Right lobe of liver (tissue), 6 donors: ENCODE measurements around the gene MAPT. TPM values are rescaled to one million over a fixed set of nuclear protein-coding genes. Genes with fewer than 3 reads are reported as not detected.
"Not testable (repeated sequence)": the region's sequence is repeated elsewhere in the genome, so short reads cannot be mapped to it uniquely, and the experiment has no call there.

Experiments
- ATAC-seq, 4 donors: fragments of 200-7000 bp; cut with Tn5 transposase; one replicate each; pipeline ENCODE4 v1.9.1; 2020; ENCODE audit warnings: mild to moderate bottlenecking in 4 of 4, moderate library complexity in 4 of 4
- DNase-seq, 3 donors: peaks; one replicate each; pipeline ENCODE4 v3.0.0-alpha.2; 2020
- H3K27ac ChIP-seq, 3 donors: fragments of 200-600 bp; one replicate each; pipeline ENCODE4 v1.8.0; 2022
- H3K27me3 ChIP-seq, 2 donors: fragments of 200-600 bp; one replicate each; pipeline ENCODE4 v1.8.0; 2022
- H3K36me3 ChIP-seq, 4 donors: fragments of 200-600 bp; sonication (generic) in 1 of 4; one replicate each; pipeline versions ENCODE4 v1.5.1 to v1.8.0; 2017 to 2022; ENCODE audit warnings: control low read depth in 1 of 4
- H3K4me1 ChIP-seq, 4 donors: fragments of 200-600 bp; sonication (generic) in 1 of 4; one replicate each; pipeline versions ENCODE4 v1.5.1 to v1.8.0; 2017 to 2022; ENCODE audit warnings: control low read depth in 1 of 4
- H3K4me3 ChIP-seq, 3 donors: fragments of 200-600 bp; one replicate each; pipeline ENCODE4 v1.8.0; 2022
- H3K9me3 ChIP-seq, 4 donors: fragments of 200-600 bp; sonication (generic) in 1 of 4; one replicate each; pipeline versions ENCODE4 v1.5.1 to v1.8.0; 2017 to 2022; ENCODE audit warnings: control low read depth in 1 of 4
- CTCF ChIP-seq, 4 donors: fragments of 200-600 bp in 3 of 4; fragments of 450-650 bp in 1 of 4; IDR thresholded peaks; one replicate each; pipeline versions ENCODE4 v1.5.1 to v1.8.0; 2016 to 2022; ENCODE audit warnings: antibody characterized with exemption in 4 of 4, mild to moderate bottlenecking in 2 of 4
- POLR2A ChIP-seq: fragments of 450-650 bp; IDR thresholded peaks from one replicate; pipeline ENCODE4 v1.6.1; 2017; ENCODE audit warnings: antibody characterized with exemption, mild to moderate bottlenecking
- WGBS: methylation state at CpG from one replicate; pipeline ENCODE4 v1.1.6; 2018; ENCODE audit warnings: low coverage, low lambda C conversion rate; ENCODE audit not compliant: insufficient coverage; ENCODE audit errors: missing lambda C conversion rate; 5-methylcytosine and 5-hydroxymethylcytosine counted together
- intact Hi-C, 2 donors: fragments of 100-400 bp; cut with DNase I; formaldehyde crosslinking; loops; one replicate each; pipeline versions ENCODE4 v1.11.2 to v1.14.1; 2022
- total RNA-seq, 6 experiments: library from RNA; depleted of rRNA in 2 of 6; stranded (reverse); fragments of >200 nt in 2 of 6; fragmentation: NEBNext Ultra II Directional in 3 of 6; extraction: Animal tissue kit (Norgen Biotek cat#: 25700) in 3 of 6; gene quantifications; one replicate each; pipeline versions ENCODE4 v1.1.0 to v1.2.4, GENCODE V29; 2016 to 2023
- donor health status: DM: no; HTN: yes; CAD: no.
- donor health status: DM: no; HTN: no; CAD: no.
- donor health status: DM: no; HTN: no; CAD: no.
- donor health status: DM: no; HTN: yes; CAD: no.
- donor health status: DM: no; HTN: yes; CAD: no.

MAPT gene
- total RNA-seq, 6 experiments from 2014 or later = 0.39 to 4.9 (median 0.59) TPM

- ATAC-seq (no peak), DNase-seq (no peak)
- TF ChIP-seq CTCF (IDR thresholded peaks at IDR 0.05) (no peak), POLR2A (no peak)
- intact Hi-C loops = no loop called here
- no peak overlapping the region for H3K4me3 ChIP-seq
- H3K27me3 ChIP-seq = no peaks in the 10 kb centered on the region
- H3K36me3 ChIP-seq = no peaks in the 10 kb centered on the region
- no peak overlapping the region for H3K27ac ChIP-seq
- WGBS = no CpG with 5 or more reads among the region's 3 CpGs
- no peaks in the 10 kb centered on the region for H3K9me3 ChIP-seq
- no peaks in the 10 kb centered on the region for H3K4me1 ChIP-seq
Observed at GRCh38 chr17:45956090-45956489, 61.7 kb downstream of the MAPT start.

DNA sequence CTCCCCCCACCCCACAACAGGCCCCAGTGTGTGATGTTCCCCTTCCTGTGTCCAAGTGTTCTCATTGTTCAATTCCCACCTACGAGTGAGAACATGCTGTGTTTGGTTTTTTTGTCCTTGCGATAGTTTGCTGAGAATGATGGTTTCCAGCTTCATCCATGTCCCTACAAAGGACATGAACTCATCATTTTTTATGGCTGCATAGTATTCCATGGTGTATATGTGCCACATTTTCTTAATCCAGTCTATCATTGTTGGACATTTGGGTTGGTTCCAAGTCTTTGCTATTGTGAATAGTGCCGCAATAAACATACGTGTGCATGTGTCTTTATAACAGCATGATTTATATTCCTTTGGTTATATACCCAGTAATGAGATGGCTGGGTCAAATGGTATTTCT, 62.4 kb downstream of the MAPT start:
- H3K4me1 ChIP-seq, ATAC-seq, H3K27me3 ChIP-seq, H3K36me3 ChIP-seq, H3K4me3 ChIP-seq, intact Hi-C loops, H3K9me3 ChIP-seq, DNase-seq, H3K27ac ChIP-seq: not testable (repeated sequence)
- WGBS = 93% methylated on average over 4 of the region's 4 CpGs

DNA sequence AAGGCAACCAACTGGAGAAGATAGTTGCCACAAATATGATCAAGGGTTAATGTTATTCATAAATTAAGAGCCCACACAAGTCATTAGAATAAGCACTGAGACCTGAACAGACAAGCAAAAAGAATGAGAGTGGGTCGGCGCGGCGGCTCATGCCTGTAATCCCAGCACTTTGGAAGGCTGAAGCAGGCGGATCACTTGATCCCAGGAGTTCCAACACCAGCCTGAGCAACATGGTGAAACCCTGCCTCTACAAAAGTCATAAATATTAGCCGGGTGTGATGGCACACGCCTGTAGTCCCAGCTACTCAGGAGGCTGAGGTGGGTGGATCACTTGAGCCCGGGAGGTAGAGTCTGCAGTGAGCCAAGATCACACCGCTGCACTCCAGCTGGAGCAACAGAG, 64.0 kb downstream of the MAPT start:
- Histone ChIP-seq H3K4me1 (no peaks in the 10 kb centered on the region), H3K36me3 (no peaks in the 10 kb centered on the region), H3K27me3 (no peaks in the 10 kb centered on the region), H3K9me3 (no peaks in the 10 kb centered on the region), H3K4me3 (no peak overlapping the region), H3K27ac (no peak overlapping the region)
- ATAC-seq (no peak), DNase-seq (no peak)
- 60% methylated on average over 1 of the region's 9 CpGs for WGBS
- intact Hi-C loops = no loop called here
- TF ChIP-seq CTCF (IDR thresholded peaks at IDR 0.05) (no peak), POLR2A (no peak)

DNA sequence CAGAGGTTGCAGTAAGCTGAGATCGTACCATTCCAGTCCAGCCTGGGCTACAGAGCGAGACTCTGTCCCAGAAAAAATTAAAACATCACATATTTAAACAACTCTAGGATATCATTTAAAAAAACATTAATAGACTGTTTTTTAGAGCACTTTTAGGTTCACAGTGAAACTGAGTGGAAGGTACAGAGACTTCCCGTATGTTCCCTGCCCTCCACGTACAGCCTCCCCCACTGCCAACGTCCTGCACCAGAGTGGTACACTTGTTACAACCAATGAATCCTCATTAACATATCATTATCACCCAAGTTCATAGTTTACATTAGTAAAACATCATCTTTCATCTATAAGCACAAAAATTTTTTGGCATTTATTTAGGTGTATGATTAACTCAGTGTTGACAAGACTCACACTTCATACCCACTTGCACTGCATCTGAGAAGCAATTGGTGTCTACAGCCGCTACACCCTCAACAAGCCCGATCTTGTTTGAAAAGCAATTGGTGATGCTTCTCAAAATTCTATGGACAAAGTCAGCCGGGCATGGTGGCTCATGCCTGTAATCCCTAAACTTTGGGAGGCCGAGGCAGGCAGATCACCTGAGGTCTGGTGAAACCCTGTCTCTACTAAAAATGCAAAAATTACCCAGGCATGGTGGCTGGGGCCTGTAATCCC, 64.8 kb downstream of the MAPT start:
- Histone ChIP-seq H3K4me3 (no peak overlapping the region), H3K27ac (no peak overlapping the region), H3K4me1 (no peaks in the 10 kb centered on the region), H3K27me3 (no peaks in the 10 kb centered on the region), H3K36me3 (no peaks in the 10 kb centered on the region), H3K9me3 (no peaks in the 10 kb centered on the region)
- TF ChIP-seq CTCF (IDR thresholded peaks at IDR 0.05) (no peak), POLR2A (no peak)
- WGBS = 85% methylated on average over 9 of the region's 9 CpGs
- ATAC-seq (no peak), DNase-seq (peak in 1 of 3 donors; percentile 23)
- intact Hi-C loops = no loop called here

DNA sequence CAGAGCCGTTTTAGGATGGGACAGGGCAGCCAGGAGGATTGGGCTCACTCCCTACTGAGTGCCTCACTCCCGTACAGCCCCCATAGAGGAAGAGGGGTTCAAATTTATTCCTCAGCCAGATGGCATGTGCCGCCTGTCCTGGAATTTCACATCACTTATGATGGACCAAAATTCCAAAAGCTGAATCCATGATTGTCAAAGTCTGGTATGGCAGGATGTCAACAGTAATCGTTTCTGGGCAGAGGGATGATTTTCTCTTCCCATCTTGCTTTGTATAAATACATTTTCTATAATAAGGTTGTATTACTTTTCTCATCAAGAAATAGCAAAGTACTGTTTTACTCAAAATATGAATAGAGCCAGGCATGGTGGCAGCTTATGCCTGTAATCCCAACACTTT, 66.0 kb downstream of the MAPT start:
- Histone ChIP-seq H3K36me3 (no peaks in the 10 kb centered on the region), H3K27ac (no peak overlapping the region), H3K4me1 (no peaks in the 10 kb centered on the region), H3K9me3 (no peaks in the 10 kb centered on the region), H3K27me3 (no peaks in the 10 kb centered on the region), H3K4me3 (no peak overlapping the region)
- DNase-seq (no peak), ATAC-seq (no peak)
- TF ChIP-seq POLR2A (no peak), CTCF (IDR thresholded peaks at IDR 0.05) (no peak)
- WGBS = 66% methylated on average over 3 of the region's 4 CpGs
- intact Hi-C loops = no loop called here
